GM13977 (cell line): ENCODE data around the gene SMTNL2.

Experiments
- DNase-seq: peaks from one replicate; pipeline ENCODE4 v3.0.0; 2012; ENCODE audit warnings: low spot score
- in situ Hi-C: fragments of 300-500 bp; cut with MboI; formaldehyde crosslinking; loops from one replicate; pipeline ENCODE4 v1.12.0; 2022; ENCODE audit warnings: low sequenced_read_pairs, low pct_unique_long_range_greater_than_20kb, mixed read lengths, inconsistent platforms; ENCODE audit not compliant: unreplicated experiment
- TF ChIP-seq, protein P1 (sequence below): IDR thresholded peaks from 2 replicates; pipeline ENCODE4 v1.5.1; 2012; ENCODE audit warnings: mild to moderate bottlenecking, control low read depth; ENCODE audit not compliant: insufficient read depth; ENCODE audit errors: extremely low read depth, missing control alignments

The SMTNL2 gene

DNA sequence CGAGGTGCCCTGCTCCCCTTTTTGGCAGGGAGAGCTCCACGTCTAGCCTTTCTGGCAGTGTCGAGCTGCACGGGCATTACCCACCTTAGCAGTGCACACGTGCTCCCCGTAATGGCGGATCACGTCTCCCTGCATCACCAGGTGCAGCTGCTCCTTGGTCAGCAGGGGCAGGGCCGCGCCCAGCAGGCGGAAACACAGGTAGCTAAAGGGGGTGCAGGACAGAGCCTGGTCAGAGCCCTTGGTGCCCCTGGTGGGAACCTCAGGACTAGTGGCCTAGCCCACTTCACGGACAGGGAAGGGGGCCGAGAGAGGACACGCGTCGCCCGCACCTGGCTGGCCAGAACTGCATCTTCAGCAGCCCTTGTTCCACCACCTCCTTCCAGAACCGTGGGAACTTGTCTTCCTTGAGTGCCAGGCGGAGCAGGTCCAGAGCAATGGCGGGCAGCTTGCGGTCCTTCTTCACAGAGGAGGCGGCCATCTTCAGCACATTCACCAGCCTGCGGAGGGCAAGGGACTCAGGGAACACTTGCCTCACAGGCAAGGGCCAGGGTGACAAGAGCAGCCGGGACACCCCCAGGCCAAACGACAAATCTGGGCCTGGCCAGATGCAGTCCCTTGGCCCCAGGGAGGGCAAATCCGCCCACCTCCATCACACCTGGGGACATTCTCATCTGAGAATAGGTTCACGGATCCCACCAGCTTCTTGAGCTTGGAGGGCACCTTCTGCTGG lies 32.4 kb upstream of the SMTNL2 start:
- no peak for DNase-seq
- TF ChIP-seq, protein P1, sequence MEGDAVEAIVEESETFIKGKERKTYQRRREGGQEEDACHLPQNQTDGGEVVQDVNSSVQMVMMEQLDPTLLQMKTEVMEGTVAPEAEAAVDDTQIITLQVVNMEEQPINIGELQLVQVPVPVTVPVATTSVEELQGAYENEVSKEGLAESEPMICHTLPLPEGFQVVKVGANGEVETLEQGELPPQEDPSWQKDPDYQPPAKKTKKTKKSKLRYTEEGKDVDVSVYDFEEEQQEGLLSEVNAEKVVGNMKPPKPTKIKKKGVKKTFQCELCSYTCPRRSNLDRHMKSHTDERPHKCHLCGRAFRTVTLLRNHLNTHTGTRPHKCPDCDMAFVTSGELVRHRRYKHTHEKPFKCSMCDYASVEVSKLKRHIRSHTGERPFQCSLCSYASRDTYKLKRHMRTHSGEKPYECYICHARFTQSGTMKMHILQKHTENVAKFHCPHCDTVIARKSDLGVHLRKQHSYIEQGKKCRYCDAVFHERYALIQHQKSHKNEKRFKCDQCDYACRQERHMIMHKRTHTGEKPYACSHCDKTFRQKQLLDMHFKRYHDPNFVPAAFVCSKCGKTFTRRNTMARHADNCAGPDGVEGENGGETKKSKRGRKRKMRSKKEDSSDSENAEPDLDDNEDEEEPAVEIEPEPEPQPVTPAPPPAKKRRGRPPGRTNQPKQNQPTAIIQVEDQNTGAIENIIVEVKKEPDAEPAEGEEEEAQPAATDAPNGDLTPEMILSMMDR: no peak
- in situ Hi-C loops: no loop called here

DNA sequence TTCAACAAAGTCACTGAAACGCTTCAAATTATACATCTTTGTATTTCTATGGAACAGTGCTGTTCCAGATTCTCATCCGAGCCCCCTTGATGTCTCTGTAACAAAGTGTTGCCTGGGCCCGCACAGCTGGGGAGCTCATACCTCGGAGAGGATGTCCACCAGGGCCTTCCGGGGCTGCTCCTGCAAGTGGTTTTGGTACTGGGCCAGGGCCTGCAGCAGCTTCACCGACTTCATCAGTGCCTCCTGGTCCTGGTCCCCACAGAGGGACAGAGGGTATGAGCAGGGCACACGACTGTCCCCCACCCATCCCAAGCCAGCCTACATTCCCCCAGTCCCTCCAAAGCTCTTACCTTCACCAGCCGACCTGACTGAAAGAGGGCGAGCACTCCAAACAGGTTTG lies 30.7 kb upstream of the SMTNL2 start:
- TF ChIP-seq, protein P1: no peak
- in situ Hi-C loops: no loop called here
- DNase-seq: no peak

DNA sequence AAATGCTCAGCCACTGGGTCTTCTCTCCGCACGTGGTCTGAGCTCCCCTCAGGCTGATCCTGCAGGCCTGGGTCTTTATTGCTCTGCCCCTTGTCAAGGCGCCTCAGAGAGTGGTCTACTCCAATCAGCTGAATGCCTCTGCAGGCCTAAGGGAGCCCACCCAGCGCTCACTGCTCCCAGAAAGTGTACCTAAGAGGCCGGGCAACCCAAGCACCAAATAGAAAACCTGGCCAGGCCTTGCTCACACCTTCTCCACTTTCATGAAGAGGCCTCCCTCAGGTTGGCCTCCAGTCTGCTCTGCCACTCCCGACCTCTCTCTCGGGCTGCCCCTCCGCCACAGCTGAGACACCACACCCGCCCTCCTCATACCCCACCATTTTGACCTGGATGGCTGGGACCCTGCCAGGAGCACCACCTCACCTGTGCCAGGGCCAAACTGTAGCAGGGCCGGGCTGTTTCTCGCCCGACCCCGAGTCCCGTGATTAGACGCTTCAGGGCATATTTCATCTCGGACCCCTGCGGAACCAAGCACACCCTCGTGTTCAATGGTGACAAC lies 29.8 kb upstream of the SMTNL2 start:
- no peak for DNase-seq
- in situ Hi-C loops: no loop called here

DNA sequence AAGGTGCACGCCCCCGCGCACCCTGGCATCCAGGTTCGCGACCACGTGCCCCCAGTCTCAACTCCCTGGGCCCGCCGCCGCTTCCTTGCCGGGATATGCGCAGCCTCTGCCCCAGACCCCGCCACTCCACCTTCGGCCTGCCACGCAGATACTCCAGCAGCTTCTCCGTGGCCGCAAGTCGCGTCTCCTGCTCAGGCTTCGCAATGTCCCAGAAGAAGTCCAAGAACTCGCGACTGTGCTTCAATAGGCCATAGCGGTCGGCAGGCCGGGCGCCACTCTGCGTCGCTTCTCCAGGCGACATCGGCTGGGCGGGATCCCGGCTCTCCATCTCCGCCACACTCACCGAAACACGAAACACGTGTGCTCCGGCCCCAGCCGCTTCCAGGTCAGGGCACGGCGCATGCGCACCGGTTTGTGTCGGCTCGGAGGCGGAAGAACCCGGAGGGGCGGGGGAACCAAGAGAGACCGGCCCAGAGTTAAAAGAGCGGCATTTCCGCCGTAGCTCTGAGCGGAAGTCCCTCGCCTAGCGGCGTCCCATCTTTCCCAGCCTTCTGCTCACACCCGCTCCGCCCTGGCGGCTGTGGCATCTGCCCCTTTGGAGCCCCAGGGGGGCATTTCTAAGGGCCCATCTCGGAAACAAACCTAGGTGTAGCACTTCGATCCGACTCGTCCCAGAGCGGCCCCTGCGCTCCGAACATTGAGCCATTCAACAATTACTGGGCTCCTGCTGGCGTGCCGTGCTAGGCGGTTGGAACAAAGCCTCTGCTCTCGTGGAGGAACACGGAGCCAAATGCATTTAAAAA lies 29.1 kb upstream of the SMTNL2 start, which contains the start of gene MYBBP1A:
TSS of gene MYBBP1A (minus strand) at position 388 of the 803 bp plus-strand sequence. CDS start at position 328, 60 bp downstream.
- in situ Hi-C loops: no loop called here
- peak; percentile 99 for DNase-seq
- TF ChIP-seq, protein P1: no peak

More for the DNA sequence above, 29.8 kb upstream of the SMTNL2 start:
- TF ChIP-seq, protein P1: no peak

DNA sequence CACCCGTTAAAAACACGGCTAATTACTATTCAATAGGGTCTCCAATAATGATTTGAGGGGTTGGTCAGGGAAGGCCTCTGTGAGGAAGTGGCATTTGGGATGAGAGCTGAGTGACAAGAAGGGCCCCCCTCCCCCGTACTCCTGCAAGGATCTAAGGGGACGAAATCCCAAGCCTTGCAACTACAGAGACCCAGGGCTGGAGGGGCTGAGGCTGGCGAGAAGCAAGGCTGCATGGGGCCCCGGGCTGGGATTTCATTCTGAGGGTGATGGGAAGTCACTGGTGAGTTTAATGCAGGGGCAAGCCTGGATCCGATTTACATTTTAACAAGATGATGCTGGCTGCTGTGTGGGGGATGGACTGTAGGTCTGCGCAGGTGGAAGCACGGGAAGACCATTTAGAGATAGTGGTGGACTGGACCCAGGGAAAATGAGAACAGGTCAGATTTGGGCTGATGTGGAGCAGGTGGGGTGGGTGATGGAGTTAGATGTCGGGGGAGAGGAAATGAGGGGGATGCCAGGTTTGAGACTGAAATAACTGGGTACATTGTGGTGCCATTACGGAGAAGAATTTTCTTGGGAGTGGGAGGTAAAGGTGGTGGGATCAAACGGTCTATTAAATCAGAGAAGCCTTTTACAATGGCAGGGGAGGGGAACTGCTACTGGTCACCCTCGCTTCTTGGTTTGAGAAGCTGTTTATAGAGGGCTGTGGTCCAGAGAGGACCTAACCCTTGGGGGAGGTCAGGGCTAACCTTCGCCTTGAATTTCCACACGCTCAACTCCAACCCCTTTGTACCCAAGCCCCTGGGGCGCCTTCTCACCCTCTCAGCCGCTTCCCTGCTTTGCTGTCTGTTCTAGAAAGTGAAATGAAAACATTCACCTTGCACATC lies 28.2 kb upstream of the SMTNL2 start:
- in situ Hi-C loops: no loop called here
- TF ChIP-seq, protein P1: no peak
- DNase-seq: no peak

DNA sequence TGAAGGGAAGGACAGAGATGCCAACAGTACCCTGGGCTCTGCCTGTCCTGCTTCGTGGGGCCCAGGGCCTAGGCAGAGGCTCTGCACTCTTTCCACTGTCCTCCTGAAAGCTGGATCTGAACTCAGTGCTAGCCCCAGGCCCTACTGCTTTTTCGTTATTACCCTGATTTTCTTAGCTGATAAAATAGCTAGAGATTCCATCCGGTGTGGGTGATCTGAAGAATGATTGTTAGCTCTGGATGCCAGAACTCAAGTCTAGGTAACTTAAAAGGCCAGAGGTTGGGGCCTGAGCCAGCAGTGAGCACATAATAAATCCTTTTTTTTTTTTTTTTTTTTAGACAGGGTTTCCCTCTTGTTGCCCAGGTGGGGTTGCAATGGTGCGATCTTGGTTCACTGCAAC lies 27.3 kb upstream of the SMTNL2 start:
- TF ChIP-seq, protein P1: no peak
- in situ Hi-C loops: no loop called here
- no peak for DNase-seq
